ENCODE measurements around the gene PACSIN2.

PACSIN2 gene

DNA sequence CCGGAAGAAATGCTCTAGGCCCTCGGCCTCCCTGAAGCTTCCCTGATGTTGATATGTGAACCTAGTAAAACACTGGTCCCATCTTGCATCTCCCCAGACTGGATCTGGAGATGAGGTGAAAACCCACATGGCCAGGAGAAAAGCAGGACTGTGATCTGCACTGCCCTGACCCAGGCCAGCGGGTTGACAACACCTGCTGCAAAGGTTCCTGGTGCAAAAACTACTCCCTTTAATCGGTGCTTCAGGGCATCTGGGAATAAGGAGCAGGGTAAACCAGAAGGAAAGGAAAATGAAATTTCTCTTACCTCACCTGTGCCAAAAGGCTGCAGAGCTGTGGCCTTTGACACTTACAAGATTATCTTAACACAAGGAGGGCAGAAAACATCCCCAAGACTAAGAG is 30.6 kb downstream of the PACSIN2 start:
- Histone ChIP-seq H3K4me2 (ENCODE audit: low read length) (no peak overlapping the region), H3K27ac (no peak overlapping the region), H3K9me3 (ENCODE audit: control insufficient read depth, low read length) (no peaks in the 10 kb centered on the region), H3K27me3 (ENCODE audit: control insufficient read depth, insufficient read depth, low read length) (no peaks in the 10 kb centered on the region), H3K4me1 (no peaks in the 10 kb centered on the region), H3K4me3 (ENCODE audit: low read depth, low read length) (no peak overlapping the region), H3K9ac (no peak overlapping the region), H3K79me2 (peaks cover 13% of the 10 kb centered on the region), H3K36me3 (ENCODE audit: control insufficient read depth, insufficient read depth, low read length) (no peaks in the 10 kb centered on the region), H2AFZ (no peak overlapping the region)
- TF ChIP-seq, protein P1, sequence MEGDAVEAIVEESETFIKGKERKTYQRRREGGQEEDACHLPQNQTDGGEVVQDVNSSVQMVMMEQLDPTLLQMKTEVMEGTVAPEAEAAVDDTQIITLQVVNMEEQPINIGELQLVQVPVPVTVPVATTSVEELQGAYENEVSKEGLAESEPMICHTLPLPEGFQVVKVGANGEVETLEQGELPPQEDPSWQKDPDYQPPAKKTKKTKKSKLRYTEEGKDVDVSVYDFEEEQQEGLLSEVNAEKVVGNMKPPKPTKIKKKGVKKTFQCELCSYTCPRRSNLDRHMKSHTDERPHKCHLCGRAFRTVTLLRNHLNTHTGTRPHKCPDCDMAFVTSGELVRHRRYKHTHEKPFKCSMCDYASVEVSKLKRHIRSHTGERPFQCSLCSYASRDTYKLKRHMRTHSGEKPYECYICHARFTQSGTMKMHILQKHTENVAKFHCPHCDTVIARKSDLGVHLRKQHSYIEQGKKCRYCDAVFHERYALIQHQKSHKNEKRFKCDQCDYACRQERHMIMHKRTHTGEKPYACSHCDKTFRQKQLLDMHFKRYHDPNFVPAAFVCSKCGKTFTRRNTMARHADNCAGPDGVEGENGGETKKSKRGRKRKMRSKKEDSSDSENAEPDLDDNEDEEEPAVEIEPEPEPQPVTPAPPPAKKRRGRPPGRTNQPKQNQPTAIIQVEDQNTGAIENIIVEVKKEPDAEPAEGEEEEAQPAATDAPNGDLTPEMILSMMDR (IDR thresholded peaks at IDR 0.05), result no peak

DNA sequence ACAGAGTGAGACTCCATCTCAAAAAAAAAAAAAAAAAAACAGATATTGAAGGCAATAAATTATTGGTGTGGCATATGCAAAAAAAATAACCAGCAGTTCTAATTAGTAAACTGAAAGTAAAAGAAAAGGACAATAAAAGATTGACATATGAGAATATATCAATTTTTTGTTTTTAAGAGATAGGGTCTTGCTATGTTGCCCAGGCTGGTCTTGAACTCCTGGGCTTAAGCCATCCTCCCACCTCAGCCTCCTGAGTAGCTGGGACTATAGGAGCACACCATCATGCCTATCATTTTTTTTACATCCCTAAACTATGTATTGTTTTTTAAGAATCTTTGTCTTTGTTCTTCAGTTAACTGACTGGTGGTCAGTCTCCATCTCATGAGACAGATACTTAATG is 31.5 kb downstream of the PACSIN2 start:
- no peak overlapping the region for H3K4me3 ChIP-seq (ENCODE audit: low read depth, low read length)
- TF ChIP-seq, protein P1 (IDR thresholded peaks at IDR 0.05), result no peak
- H3K27ac ChIP-seq, result no peak overlapping the region
- H3K9me3 ChIP-seq (ENCODE audit: control insufficient read depth, low read length), result no peaks in the 10 kb centered on the region
- H3K4me2 ChIP-seq (ENCODE audit: low read length), result no peak overlapping the region
- H3K4me1 ChIP-seq, result no peaks in the 10 kb centered on the region
- H2AFZ ChIP-seq, result no peak overlapping the region
- H3K79me2 ChIP-seq, result peaks cover 8% of the 10 kb centered on the region
- no peaks in the 10 kb centered on the region for H3K36me3 ChIP-seq (ENCODE audit: control insufficient read depth, insufficient read depth, low read length)
- H3K27me3 ChIP-seq (ENCODE audit: control insufficient read depth, insufficient read depth, low read length), result no peaks in the 10 kb centered on the region
- H3K9ac ChIP-seq, result no peak overlapping the region

DNA sequence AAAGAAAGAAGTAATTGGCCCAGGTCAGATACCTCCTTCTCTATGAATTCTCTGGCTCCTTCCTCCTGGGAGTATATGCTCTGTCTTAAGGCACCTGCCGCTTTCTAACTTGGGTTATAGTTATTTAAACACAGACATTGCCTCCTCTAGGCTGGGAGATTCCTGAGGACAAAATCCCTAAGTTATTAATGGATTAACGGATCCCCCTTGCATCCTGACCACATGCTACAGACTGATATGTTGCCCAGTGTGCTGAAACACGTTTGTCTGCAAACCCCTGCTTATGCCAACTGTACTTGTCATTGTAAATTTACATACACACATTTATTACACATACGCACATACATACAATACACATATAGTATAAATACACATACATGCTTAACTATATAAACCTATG is 35.3 kb downstream of the PACSIN2 start:
- H2AFZ ChIP-seq, result no peak overlapping the region
- H3K27ac ChIP-seq, result no peak overlapping the region

DNA sequence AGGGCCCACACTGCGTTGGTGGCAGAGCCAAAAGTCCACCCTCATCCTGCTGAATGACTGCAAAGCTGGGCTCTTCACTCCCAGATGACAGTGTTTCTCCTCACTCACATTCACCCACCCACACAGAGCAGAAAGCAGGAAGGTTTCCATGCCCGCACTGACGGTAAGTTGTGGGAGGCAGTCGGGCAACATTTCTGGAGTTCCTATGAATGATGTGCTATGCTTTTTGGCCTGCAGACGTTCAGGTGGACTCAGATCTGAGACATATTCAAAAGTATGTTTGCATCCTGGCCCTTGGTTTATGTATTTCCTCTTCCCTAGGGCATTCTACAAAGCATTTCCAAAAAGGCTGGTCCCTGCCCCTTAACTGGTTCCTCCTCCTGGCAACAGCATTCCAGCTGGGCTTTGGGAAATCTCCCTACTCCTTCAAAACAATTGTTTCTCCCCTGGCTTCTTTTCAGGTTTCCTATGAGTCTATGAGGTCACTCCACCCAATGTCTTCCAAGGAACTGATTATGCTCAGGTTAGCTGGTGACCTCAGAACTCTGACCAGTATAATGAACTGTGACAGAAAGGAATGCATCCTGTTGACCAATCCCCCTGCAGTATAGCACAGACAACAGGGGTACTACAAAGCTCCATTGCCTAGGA is 36.4 kb downstream of the PACSIN2 start:
- TF ChIP-seq, protein P1 (IDR thresholded peaks at IDR 0.05), result no peak
- no peaks in the 10 kb centered on the region for H3K27me3 ChIP-seq (ENCODE audit: control insufficient read depth, insufficient read depth, low read length)
- H3K27ac ChIP-seq, result peak overlapping the region; percentile 24
- no peak overlapping the region for H3K9ac ChIP-seq
- H3K9me3 ChIP-seq (ENCODE audit: control insufficient read depth, low read length), result no peaks in the 10 kb centered on the region
- H3K4me3 ChIP-seq (ENCODE audit: low read depth, low read length), result no peak overlapping the region
- peaks cover 4% of the 10 kb centered on the region for H3K79me2 ChIP-seq
- H3K36me3 ChIP-seq (ENCODE audit: control insufficient read depth, insufficient read depth, low read length), result no peaks in the 10 kb centered on the region
- H3K4me1 ChIP-seq, result no peaks in the 10 kb centered on the region
- no peak overlapping the region for H3K4me2 ChIP-seq (ENCODE audit: low read length)
- no peak overlapping the region for H2AFZ ChIP-seq

More for the DNA sequence above, 35.3 kb downstream of the PACSIN2 start:
- TF ChIP-seq, protein P1 (IDR thresholded peaks at IDR 0.05), result no peak
- H3K79me2 ChIP-seq, result peaks cover 4% of the 10 kb centered on the region
- no peak overlapping the region for H3K4me2 ChIP-seq (ENCODE audit: low read length)
- no peaks in the 10 kb centered on the region for H3K27me3 ChIP-seq (ENCODE audit: control insufficient read depth, insufficient read depth, low read length)
- H3K9ac ChIP-seq, result no peak overlapping the region
- H3K36me3 ChIP-seq (ENCODE audit: control insufficient read depth, insufficient read depth, low read length), result no peaks in the 10 kb centered on the region
- no peaks in the 10 kb centered on the region for H3K4me1 ChIP-seq
- H3K9me3 ChIP-seq (ENCODE audit: control insufficient read depth, low read length), result no peaks in the 10 kb centered on the region
- no peak overlapping the region for H3K4me3 ChIP-seq (ENCODE audit: low read depth, low read length)

DNA sequence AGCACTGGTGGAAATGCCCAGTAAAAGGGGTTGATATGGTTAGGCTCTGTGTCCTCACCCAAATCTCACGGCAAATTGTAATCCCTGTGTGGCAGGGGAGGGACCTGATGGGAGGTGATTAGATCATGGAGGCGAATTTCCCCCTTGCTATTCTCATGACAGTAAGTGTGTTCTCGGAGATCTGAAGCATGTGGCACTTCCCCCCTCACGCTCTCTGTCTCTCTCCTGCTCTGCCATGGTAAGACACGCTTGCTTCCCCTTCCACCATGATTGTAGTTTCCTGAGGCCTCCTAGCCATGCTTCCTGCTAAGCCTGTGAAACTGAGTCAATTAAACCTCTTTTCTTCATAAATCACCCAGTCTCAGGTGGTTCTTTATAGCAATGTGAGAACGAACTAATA is 37.4 kb downstream of the PACSIN2 start:
- no peaks in the 10 kb centered on the region for H3K27me3 ChIP-seq (ENCODE audit: control insufficient read depth, insufficient read depth, low read length)
- no peaks in the 10 kb centered on the region for H3K9me3 ChIP-seq (ENCODE audit: control insufficient read depth, low read length)
- no peak overlapping the region for H3K9ac ChIP-seq
- H3K4me2 ChIP-seq (ENCODE audit: low read length), result no peak overlapping the region
- no peaks in the 10 kb centered on the region for H3K4me1 ChIP-seq
- H3K27ac ChIP-seq, result no peak overlapping the region
- no peak overlapping the region for H3K4me3 ChIP-seq (ENCODE audit: low read depth, low read length)
- no peaks in the 10 kb centered on the region for H3K36me3 ChIP-seq (ENCODE audit: control insufficient read depth, insufficient read depth, low read length)
- TF ChIP-seq, protein P1 (IDR thresholded peaks at IDR 0.05), result no peak
- peaks cover 4% of the 10 kb centered on the region for H3K79me2 ChIP-seq
- no peak overlapping the region for H2AFZ ChIP-seq

Data from parathyroid adenoma (tissue), 2 donors.